GOT3 (cell line): ENCODE results near the gene IQCH.
A peak's percentile ranks its signal among the peaks of the same experiment; 100 is the strongest.

Experiments
- DNase-seq: peaks from one replicate; lab custom pipeline; 2025; ENCODE audit warnings: mixed read lengths; lab: John Stamatoyannopoulos, UW

Gene IQCH

DNA sequence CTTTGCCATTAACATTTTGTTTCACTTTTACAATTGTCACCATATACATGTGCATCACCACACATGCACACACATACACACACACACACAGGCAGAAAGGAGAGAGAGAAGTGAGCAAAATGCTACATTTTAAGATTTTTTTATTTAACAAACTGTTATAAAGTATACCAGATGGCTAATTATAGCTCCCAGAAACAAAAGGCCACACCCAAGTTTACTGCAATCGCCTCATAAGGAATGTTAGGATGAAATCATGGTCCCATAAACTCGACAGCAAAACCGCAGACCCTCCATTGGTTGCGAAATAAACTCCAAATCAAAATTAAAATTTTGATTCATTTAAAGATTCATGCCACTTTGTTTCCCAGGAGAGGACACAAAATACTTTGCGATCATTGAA is 250.2 kb downstream of the IQCH start:
- no peak for DNase-seq

DNA sequence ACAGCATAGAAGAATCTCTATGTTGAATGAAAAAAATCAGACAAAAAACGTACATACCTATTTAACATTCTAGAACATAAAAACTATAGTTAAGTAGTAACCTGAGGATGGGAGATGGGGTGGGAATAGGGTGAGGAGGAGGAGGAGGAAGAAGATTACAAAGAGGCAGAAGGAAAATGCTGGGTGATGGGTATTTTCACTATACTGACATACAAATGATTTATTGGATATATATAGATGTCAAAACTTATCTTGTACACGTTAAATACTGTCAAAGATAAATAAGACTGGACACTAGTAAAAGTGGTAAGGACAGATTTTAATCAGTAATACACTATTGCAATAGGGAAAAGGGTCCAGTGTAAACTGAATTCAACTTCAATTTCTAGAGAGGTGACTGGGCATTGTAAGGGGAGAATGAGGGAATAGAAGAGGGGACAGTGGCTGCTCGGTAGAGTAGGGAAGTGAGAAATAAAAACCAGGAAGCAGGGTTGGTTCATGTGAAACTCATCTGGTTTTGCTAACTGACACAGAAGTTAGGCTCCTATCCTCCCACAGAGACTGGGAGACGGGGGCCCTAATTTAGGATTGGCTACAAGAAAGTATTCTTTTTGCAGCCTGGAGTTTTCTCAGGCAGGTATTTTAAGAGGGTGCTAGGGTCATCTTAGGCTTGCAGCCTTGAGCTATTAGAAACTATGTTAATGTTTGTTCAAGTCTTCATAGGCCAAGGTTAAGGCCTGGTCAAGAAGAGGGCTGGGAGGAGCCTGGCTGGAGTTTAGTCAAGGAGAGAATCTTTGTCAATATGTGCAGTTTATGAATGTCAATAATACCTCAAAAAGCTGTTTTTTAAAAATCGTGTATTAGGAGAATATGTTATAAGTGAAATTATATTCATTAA is 251.3 kb downstream of the IQCH start:
- no peak for DNase-seq

DNA sequence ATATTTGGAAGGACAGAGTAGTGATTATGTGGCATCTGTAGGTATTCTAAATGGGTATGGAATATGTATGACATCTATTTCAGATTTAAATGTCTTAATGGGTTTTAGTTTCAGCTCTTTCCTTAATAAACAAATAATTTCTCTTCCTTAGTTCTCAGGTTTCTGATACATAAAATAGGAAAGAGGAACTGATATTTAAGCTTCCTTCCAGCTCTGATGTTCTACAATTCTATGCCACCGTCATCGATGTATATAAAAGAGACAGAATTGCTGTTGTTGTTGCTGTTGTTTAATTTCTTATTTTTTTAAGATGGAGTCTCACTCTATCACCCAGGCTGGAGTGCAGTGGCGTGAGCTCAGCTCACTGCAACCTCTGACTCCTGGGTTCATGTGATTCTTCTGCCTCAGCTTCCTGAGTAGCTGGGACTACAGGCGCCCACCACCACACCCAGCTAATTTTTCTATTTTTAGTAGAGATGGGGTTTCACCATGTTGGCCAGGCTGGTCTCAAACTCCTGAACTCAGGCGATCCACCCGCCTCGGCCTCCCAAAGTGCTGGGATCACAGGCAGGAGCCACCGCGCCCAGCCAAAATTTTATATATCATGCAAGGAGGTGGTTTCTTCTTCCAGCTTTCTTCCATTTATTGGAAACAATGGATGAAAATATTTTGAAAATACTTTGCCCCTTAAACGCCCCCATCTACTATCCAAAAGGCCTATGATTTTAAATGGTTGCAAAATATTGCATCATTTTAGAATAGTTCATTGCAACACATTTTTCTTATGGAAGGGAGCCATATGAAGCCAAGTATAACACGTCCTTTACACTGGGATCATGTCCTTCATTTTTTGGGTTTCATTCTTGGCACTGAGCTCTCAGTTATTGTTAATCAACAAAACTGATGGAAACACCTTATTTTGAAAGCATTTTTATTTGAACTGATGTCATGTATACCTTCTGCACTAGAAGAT is 252.5 kb downstream of the IQCH start:
- no peak for DNase-seq

DNA sequence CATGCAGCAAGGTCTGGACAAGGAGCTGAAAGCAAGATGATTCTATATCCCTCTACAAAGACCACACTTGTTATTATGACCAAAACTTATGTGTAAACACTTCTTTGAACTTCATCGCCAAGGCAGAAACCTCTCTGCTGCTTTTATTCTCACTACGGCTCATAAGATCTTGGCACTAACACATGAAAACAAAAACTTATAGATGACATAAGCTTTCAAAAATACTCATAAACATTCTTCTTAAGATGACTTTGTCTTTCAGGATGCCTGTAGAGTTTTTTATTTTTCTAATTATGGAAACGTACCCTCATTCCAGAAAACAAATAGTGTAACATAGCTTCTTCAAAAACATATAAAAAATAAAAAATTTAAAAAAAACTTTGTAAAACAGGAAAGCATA is 253.8 kb downstream of the IQCH start:
- DNase-seq, result no peak

DNA sequence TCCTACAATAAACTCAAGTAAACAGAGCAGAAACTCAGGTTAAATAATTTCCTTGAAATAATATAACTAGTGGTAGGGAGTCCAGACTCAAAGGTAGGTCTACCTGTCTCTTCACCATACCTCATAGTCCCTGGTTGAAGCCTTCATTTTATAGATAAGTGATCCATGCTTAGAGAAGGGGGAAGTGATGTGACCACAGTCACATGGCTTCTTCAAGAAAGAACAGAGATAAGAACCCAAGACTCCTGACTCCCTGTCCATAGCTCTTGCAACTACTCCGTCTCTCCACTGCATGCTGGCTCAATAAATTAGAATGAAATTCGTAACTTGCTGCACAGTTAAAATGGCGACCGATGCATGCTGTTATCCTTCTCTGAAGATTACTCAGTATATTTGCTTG is 255.3 kb downstream of the IQCH start:
- no peak for DNase-seq

DNA sequence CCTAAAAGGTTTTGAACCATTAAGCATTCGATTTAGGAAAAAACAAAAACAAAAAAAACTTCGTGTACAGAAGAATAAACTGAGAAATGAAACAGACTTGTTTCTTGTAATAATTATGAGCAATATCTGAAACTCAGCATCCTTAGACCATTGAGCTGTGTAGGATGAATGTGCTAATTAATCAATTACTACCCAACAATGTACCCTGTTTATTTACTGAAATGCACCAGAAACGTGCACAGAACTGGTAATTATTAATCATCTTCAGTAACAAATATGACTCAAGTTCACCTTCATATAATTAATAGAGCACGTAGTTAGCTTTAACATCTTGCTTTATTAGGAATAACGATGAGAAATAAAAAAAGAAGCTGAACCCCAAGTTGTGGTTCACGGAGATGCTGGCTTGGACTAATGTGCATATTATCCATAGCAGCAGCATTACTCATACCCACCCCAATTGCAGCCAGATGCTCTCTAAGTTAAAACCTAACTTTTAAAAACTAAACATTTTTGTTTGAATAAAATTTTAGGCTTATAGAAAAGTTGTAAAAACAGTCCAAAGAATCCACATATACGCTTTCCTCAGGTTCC is 256.1 kb downstream of the IQCH start:
- DNase-seq, result no peak

DNA sequence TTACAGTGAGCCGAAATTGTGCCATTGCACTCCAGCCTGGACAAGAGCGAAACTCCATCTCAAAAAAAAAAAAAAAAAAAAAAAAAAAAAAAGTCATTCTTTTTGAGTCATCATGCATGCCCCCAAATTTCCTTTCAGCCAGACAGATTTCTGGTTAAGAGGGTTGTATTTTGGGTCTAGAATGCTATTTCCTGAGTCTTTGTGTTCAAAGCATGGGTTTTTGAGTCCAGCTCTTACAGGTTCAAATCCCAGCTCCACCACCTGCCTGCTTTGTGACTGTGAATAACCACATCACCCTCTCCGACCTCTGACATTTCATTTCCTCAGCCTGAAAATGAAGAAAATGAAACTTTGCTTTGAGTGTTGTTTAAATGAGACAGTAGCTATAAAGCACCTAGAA is 257.0 kb downstream of the IQCH start:
- no peak for DNase-seq

DNA sequence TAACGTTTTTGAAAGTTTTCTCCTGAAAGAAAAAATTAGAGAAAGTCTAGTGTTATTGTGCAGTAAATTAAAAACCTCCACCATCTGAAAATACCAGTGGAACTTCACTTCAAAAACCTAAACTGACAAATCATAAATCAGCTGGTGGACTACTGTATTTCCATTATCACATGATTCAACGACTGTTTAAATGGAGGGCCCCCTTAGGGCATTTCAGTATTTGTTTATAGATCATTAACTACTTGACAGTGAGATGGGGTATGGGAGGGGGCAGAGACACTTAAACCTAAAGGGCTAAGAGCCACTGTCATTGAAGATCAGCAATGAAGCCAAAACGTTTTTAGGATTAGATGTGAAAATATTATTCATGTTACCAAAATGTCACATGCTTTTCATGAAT is 257.6 kb downstream of the IQCH start:
- no peak for DNase-seq

DNA sequence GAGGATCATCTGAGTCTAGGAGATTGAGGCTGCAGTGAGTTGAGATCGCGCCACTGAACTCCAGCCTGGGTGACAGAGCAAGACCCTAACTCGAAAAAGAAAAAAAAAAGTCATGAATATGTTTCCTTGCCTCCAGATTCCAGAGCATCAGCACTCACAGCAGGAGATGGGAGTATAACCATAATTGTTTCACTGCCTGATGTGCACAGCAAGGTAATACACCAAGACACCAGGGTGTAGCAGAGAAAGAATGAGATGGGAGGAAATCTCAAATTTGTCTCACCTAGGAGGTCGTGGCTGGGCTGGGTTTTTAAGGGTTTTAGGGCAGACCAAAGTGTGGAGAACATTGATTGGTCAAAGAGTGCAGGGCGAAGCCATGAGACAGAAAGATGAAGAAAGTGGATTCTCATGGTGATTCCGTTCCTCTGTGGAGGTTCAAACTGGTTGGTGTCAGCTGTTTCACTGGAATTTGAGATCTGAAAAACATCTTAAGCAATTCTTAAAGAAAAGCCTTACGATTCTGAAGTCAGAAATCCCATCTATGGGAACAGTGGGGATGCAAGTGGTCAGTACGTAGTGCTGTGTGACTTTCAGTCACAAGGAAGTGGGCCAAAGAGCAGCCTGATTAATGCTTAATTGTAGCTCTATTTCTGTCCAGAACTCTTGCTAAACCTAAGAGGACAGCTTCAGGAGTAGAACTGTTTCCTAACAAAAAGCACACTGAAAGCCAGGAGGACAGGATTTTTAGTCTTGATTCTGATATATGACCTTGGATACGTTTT is 258.5 kb downstream of the IQCH start:
- no peak for DNase-seq

DNA sequence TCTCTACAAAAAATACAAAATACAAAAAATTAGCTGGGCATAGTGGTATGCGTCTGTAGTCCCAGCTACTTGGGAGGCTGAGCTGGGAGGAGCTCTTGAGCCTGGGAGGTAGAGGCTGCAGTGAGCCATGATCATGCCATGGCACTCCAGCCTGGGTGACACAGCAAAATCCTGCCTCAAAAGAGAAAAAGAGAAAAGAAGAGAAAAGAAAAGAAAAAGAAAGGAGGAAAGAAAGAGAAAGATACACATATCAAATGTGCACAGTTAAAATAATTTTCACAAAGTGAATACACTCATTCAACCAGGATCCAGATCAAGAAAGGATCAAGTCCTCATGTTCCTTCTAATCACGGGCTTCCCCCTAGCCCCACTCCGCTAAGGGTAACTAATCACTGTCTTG is 260.5 kb downstream of the IQCH start:
- no peak for DNase-seq

DNA sequence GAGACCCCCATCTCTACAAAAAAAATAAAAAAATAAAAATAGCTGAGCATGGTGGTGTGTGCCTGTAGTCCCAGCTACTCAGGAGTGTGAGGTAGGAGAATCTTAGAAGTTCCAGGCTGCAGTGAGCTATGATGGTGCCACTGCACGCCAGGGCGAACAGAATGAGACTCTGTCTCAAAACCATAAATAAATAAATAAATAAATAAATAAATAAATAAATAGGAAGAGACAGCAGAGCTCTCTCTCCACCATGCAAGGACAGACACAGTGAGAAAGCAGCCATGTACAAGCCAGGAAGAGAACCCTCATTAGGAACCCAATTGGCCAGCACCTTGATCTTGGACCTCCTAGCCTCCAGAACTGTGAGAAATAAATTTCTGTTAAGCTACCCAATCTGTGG is 261.0 kb downstream of the IQCH start:
- no peak for DNase-seq

DNA sequence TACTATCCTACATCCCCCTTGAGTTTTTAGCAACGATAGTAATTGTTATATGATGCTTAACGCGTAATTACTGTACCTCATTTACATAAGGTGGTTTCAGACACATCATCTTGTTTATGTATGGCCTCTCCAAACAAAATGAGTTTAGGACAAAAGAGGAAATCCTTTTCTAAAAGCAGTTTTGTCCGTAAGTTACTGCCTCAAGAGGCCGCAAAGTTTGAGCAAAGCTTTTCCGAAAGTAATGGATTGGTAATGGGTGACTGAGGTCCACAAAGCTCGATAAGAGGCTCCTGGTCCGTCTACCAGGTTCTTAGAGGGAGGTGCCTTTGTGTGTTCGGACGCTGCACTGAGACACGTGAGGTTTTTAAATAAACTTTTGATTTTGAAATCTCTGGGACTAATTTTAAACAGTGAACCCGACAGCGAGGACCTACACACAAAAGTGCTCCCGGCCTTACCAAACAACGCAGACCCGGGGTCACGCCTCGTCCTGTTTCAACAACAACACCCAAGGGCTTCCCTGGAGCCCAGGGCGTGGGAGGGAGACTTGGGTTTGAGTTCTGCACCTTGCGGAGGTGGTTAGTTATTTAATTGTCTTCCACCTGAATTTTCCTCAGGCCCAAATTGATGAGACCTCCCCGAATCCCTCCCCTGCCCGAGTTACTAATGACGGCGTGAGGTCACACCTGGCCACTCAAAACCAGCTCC is 265.9 kb downstream of the IQCH start:
- no peak for DNase-seq

DNA sequence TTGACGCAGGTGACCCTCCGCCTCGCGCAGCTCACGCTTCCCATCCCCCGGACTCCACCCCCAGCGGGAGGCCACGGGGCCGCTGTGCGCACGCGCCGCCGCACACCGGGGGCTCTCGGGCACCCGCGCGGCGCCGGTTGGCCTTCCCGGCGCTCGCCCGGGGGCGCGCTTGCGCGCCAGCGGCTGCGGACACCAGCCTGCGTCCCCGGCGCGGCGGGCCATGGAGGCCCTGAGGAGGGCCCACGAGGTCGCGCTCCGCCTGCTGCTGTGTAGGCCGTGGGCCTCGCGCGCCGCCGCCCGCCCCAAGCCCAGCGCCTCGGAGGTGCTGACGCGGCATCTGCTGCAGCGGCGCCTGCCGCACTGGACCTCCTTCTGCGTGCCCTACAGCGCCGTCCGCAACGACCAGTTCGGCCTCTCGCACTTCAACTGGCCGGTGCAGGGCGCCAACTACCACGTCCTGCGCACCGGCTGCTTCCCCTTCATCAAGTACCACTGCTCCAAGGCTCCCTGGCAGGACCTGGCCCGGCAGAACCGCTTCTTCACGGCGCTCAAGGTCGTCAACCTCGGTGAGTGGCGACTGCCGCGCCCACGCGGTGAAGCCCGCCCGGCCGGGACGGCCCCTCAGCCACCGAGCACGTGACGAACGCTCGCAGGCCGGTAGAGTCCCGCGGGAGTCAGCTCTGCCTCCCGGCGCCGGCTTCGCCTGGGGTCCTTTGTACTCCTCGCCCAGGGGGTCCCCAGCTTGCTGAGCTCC is 266.6 kb downstream of the IQCH start, which contains the start of gene C15orf61:
Gene C15orf61, plus strand, starts transcription at position 103 of the 754 bp plus-strand sequence. Its CDS starts 118 bp downstream, at position 221.
- DNase-seq, result peak; percentile 73

DNA sequence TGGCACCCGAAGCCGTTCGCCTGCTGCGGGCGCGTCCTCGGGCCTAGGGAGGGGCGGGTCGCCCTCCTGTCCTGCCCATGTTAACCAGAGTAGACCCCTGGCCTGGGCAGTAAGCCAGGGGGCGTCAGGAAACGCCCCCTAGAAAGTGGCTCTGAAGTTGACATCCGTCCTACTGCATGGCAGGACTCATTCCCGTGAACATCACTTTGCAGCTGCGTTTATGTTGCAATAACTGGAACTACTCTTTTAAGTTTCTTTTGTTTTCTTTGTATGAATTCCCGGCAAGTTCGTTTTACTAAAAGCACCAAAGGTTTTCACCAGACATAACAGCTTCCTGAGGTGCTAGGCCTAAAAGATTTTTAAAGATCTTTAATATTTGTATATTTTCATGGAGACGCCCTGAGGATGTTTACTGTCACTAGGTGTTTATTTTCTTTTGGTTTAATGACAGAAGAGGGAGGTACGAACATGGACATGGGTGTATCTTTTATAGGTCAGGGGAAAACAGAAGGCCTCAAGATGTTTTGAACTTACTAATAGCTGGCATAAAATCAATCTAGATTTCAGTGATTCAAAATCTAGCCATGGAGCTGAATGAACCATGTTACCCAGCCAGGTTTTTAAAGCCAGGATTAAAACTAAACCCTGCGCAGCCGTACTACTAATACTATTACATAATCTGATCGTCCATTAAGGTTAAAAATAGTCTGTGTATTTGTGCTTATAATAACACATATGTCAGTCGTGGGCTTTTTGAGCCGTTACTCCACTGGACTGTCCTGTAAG is 267.4 kb downstream of the IQCH start:
- DNase-seq, result no peak

DNA sequence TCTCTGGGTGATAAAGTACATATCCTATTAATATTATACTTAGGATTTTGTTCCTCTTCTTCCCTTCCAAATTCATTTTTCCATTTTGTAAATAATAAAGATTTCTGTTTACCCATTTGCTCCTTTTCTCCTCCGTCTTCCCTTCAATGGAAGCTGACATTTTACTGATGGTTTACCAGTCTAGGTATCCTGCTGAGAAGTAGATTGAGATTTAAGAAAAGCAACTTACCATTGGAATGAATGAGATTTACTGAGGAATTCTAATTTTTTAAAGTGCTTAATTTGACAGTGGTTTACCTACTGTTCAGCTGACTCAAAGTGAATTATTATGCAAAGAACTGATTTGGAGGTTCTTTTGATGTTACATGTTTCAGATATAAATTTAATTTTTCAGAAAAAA is 268.7 kb downstream of the IQCH start:
- DNase-seq, result no peak

DNA sequence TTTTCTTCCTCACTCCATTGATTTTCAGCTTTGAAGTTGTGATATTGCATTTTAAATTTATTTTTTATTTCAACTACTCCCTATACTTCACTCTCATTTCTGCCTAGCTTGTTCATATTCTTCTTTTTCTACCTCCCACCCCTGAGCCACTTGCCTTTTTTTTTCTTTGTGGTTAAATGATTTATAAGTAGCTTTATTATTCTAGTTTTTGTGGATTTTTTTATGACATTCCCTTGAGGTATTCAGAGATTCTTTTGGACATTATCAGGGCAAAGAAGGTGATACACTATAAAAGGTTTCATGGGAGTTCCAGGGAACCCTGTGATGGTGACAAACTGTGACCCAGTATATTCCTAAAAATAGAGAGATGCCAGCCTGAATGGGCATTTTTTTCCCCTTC is 269.6 kb downstream of the IQCH start:
- DNase-seq, result no peak

DNA sequence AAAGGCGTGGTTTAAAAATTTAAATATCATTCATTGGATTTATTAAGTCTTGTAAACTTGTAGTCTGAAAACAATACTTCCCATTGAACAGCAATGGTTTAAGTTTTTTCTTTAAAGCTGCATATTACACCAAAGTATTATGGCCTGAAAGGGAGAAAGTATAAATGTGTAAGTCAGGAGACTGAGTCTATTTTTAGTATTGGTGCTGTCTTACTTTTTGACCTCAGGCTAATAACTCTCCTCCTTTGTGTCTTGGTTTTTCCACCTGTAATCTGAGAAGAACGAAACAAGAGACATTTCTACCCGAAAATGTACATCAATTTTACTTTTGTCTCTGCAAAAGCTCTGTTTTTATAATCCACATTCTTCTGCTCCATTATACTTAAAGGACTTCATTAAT is 273.9 kb downstream of the IQCH start:
- DNase-seq, result no peak

DNA sequence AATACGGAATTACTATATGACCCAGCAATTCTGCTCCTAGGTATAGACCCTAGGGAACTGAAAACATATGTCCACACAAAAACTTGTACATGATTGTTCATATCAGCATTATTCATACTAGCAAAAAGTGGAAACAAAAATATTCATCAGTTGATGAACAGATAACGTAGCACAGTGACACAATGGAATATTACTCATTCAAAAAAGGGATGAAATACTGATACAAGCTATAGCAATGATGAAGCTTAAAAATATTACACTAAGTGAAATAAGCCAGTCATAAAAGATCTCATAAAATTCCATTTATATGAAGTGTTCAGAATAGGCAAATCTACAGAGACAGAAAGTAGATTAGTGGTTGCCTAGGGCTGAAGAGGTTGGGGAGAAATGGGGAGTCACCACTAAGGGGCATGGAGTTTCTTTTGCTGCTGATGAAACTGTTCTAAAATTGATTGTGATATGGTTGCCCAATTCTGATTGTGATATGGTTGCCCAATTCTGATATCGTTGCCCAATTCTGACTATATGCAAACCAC is 276.9 kb downstream of the IQCH start:
- DNase-seq, result no peak

DNA sequence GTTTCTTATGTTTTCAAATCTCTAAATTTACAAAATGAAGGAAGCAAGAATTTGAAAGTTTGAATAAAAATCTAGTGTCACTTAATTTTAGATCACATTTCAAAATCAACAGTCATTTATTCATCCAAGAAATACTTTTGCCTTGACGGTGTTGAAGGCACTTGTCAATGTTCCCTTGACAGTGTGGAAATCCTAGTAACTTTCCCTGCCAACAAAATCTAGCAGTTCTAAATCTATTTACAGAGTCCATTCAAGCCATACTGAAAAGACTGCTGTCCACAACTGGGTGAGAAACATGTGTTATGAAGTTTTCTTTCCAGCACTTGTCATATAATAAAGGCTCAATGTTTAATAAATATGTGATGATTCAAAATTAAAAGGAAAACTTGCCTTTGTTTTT is 279.3 kb downstream of the IQCH start:
- no peak for DNase-seq
